Panc1 (cell line): Measurements from ENCODE around the gene FAM114A2. TPM values are rescaled to one million over a fixed set of nuclear protein-coding genes. Genes with fewer than 3 reads are reported as not detected.

Experiments
- ATAC-seq: fragments of 200-7000 bp; cut with Tn5 transposase; 2 replicates; pipeline ENCODE4 v1.9.1; 2020; ENCODE audit warnings: mild to moderate bottlenecking, moderate library complexity
- BruUV-seq: library from RNA; stranded (reverse); fragments of 400-500 nt; replicated peaks from 2 replicates; lab custom pipeline; 2021; lab: Mats Ljungman, UMichigan
- CTCF ChIA-PET: fragments of 300-600 bp; sonication (Branson Sonifier 250); formaldehyde crosslinking; loops from one replicate; lab custom pipeline; 2022; ENCODE audit warnings: antibody characterized with exemption; lab: Charles Lee
- POLR2A ChIA-PET: fragments of 300-600 bp; sonication (Branson Sonifier 250); formaldehyde crosslinking; loops from one replicate; lab custom pipeline; 2022; ENCODE audit warnings: antibody characterized with exemption; lab: Charles Lee
- DNase-seq: peaks from one replicate; pipeline ENCODE4 v3.0.0-alpha.2; 2010; ENCODE audit warnings: low read depth, low spot score
- H3K27ac ChIP-seq: 2 replicates; pipeline ENCODE4 v1.5.1; 2011; ENCODE audit warnings: mild to moderate bottlenecking, low read length, inconsistent platforms
- H3K27me3 ChIP-seq: fragments of 200-500 bp; sonication (Bioruptor generic); 2 replicates; pipeline ENCODE4 v1.6.0; 2014; ENCODE audit warnings: low read length, inconsistent platforms; ENCODE audit not compliant: control insufficient read depth, insufficient read depth
- H3K36me3 ChIP-seq: fragments of 200-500 bp; sonication (Bioruptor generic); 2 replicates; pipeline ENCODE4 v1.5.1; 2014; ENCODE audit warnings: inconsistent platforms, mild to moderate bottlenecking, low read length, moderate library complexity; ENCODE audit not compliant: control insufficient read depth, insufficient read depth
- H3K4me1 ChIP-seq: 2 replicates; pipeline ENCODE4 v1.5.1; 2011; ENCODE audit warnings: inconsistent platforms, mild to moderate bottlenecking, low read length, moderate library complexity; ENCODE audit not compliant: control insufficient read depth, insufficient read depth
- H3K4me3 ChIP-seq, 2 experiments: 2 replicates each; pipeline ENCODE4 v1.5.1; 2011 to 2012; ENCODE audit warnings: low read depth in 2 of 2, low read length in 2 of 2, mild to moderate bottlenecking in 2 of 2, inconsistent platforms in 1 of 2, moderate library complexity in 1 of 2
- H3K9me3 ChIP-seq: fragments of 200-500 bp; sonication (Bioruptor generic); 2 replicates; pipeline ENCODE4 v1.5.1; 2014; ENCODE audit warnings: low read depth, mild to moderate bottlenecking, inconsistent platforms, low read length, moderate library complexity; ENCODE audit not compliant: control insufficient read depth, insufficient read depth
- CTCF ChIP-seq: fragments of 450-650 bp; IDR thresholded peaks from 2 replicates; pipeline ENCODE4 v1.5.1; 2017; ENCODE audit warnings: mild to moderate bottlenecking
- POLR2AphosphoS5 ChIP-seq: IDR thresholded peaks from 2 replicates; pipeline ENCODE4 v1.6.1; 2012; ENCODE audit warnings: mild to moderate bottlenecking, low read depth, low read length, moderate library complexity
- REST ChIP-seq, 2 experiments: IDR thresholded peaks; 2 replicates each; pipeline ENCODE4 v1.6.1; 2011 to 2012; ENCODE audit warnings: low read depth in 2 of 2, control low read depth in 1 of 2, low read length in 1 of 2, mild to moderate bottlenecking in 1 of 2, moderate library complexity in 1 of 2; ENCODE audit not compliant: insufficient read depth in 1 of 2
- SIN3A ChIP-seq: IDR thresholded peaks from 2 replicates; pipeline ENCODE4 v1.6.1; 2012; ENCODE audit warnings: low read depth, mild to moderate bottlenecking, low read length, moderate library complexity, borderline replicate concordance; ENCODE audit not compliant: insufficient read depth
- TCF7L2 ChIP-seq: IDR thresholded peaks from 2 replicates; pipeline ENCODE4 v1.6.1; 2011; ENCODE audit warnings: mild to moderate bottlenecking, low read depth, low read length, inconsistent platforms
- in situ Hi-C: cut with HindIII; loops from 2 replicates; pipeline ENCODE4 v1.10.0; 2016; ENCODE audit warnings: low sequenced_read_pairs, low pct_unique_long_range_greater_than_20kb
- intact Hi-C: fragments of 100-400 bp; cut with micrococcal nuclease; formaldehyde crosslinking; loops from one replicate; pipeline ENCODE4 v1.10.0; 2022; ENCODE audit not compliant: unreplicated experiment
- total RNA-seq: library from RNA; stranded (reverse); gene quantifications from one replicate; pipeline ENCODE4 v1.2.1, GENCODE V29; 2021; ENCODE audit not compliant: unreplicated experiment

Gene FAM114A2
- total RNA-seq, 1 experiment from 2014 or later, result 20.7 TPM

GRCh38 chr5:154078272-154078671, 39.6 kb upstream of the FAM114A2 start:
- ATAC-seq (no peak), DNase-seq (no peak)
- CTCF ChIA-PET, result no interaction called here
- Histone ChIP-seq H3K4me3 (no peak overlapping the region), H3K4me1 (no peaks in the 10 kb centered on the region), H3K27ac (no peak overlapping the region), H3K27me3 (peaks cover 4% of the 10 kb centered on the region), H3K9me3 (no peaks in the 10 kb centered on the region), H3K36me3 (no peaks in the 10 kb centered on the region)
- intact Hi-C loops (no loop called here), in situ Hi-C loops (no loop called here)
- POLR2A ChIA-PET, result no interaction called here
- TF ChIP-seq REST (IDR thresholded peaks at IDR 0.05; ENCODE audit: insufficient read depth in 1 of 2, low read depth in 2 of 2, low read length in 1 of 2), result no peak
- no TSS peak for BruUV-seq

- CTCF ChIA-PET, result no interaction called here
- intact Hi-C loops (no loop called here), in situ Hi-C loops (no loop called here)
- no peaks in the 10 kb centered on the region for H3K4me1 ChIP-seq
- POLR2A ChIA-PET, result no interaction called here
- ATAC-seq, result no peak
- BruUV-seq, result no TSS peak
- no peak overlapping the region for H3K4me3 ChIP-seq
- no peak for TF ChIP-seq POLR2AphosphoS5
- TF ChIP-seq CTCF, result no peak
- no peak for TF ChIP-seq REST (IDR thresholded peaks at IDR 0.05; ENCODE audit: insufficient read depth in 1 of 2, low read depth in 2 of 2, low read length in 1 of 2)
- TF ChIP-seq TCF7L2, result no peak
- TF ChIP-seq SIN3A, result no peak
- no peaks in the 10 kb centered on the region for H3K36me3 ChIP-seq
- no peak for DNase-seq
- H3K27me3 ChIP-seq, result peaks cover 4% of the 10 kb centered on the region
- no peaks in the 10 kb centered on the region for H3K9me3 ChIP-seq
- no peak overlapping the region for H3K27ac ChIP-seq
Measured at GRCh38 chr5:154077696-154078095, 39.0 kb upstream of the FAM114A2 start.
